Lower leg skin (tissue), 3 donors: ENCODE data around the gene PBXIP1.

Experiments
- CTCF ChIP-seq, 3 donors: fragments of 450-650 bp; IDR thresholded peaks; one replicate each; pipeline ENCODE4 v1.5.1; 2016; ENCODE audit warnings: antibody characterized with exemption in 3 of 3, mild to moderate bottlenecking in 3 of 3, moderate library complexity in 2 of 3
- POLR2A ChIP-seq, 2 donors: fragments of 450-650 bp; IDR thresholded peaks; one replicate each; pipeline ENCODE4 v1.6.1; 2016 to 2017; ENCODE audit warnings: antibody characterized with exemption in 2 of 2, mild to moderate bottlenecking in 1 of 2, moderate library complexity in 1 of 2

- TF ChIP-seq CTCF (IDR thresholded peaks at IDR 0.05): no peak
- no peak for TF ChIP-seq POLR2A (IDR thresholded peaks at IDR 0.05)
These were observed 2.1 kb upstream of the PBXIP1 start for GRCh38 chr1:154958036-154958435.
